T-helper 1 cell treated with Interleukin-12 subunit alpha and Interleukin-12 subunit beta and Interleukin-4 antibody, amounts not matched to agents 30 ng/mL and 1 ng/mL, for 36 hours (primary cell): ENCODE results near the gene DBH. TPM values are rescaled to one million over a fixed set of nuclear protein-coding genes. Genes with fewer than 3 reads are reported as not detected.

Experiments
- intact Hi-C: fragments of 100-400 bp; cut with micrococcal nuclease; formaldehyde crosslinking; loops from one replicate; pipeline ENCODE4 v1.15.1; 2024
- total RNA-seq: library from RNA; stranded (reverse); gene quantifications from 2 replicates; pipeline ENCODE4 v1.2.3, GENCODE V29; 2022

DBH gene
- total RNA-seq, 1 donor from 2014 or later: 0.05 TPM

DNA sequence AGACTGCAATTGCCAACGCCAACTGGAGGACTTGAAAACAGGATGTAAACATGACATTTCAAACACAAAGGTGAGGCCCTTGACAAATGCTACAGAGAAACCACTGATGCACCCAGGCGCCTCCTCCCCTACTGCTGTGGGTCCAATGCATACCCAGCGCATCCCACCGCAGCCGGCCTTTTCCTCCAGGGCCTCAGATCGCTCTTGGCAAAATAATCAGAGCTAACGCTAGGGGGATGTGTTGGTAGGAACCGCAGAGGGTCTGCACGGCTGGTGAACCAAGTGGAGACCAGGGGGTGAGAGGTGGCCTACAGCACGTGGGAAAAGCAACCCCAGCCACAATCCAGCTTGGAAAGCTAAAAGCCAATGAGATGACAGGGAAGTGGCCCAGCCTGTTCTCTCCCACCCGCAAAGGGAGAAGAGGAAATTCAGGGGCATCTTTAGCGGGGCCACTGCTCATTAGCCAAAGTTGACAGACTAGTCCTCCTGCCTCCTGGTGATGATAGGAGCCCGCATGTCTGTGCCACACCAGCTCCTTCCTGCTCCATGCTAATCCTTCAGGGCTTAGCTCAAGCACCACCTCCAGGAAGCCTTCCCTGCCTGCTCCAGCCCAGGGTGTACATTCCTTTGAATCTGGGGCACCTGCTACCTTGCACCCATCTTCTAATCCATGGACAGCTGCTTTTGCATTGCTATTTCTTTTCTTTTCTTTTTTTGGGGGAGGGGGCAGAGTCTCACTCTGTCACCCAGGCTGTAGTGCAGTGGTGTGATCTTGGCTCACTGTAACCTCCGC lies 32.8 kb upstream of the DBH start:
- intact Hi-C loops: no loop called here

- intact Hi-C loops: no loop called here
These were observed 31.9 kb upstream of the DBH start for GRCh38 chr9:133604214-133604613.

- intact Hi-C loops: no loop called here
These were observed 31.3 kb upstream of the DBH start for GRCh38 chr9:133604856-133605255.

- intact Hi-C loops: no loop called here
These were observed 30.7 kb upstream of the DBH start for GRCh38 chr9:133605446-133605845.

DNA sequence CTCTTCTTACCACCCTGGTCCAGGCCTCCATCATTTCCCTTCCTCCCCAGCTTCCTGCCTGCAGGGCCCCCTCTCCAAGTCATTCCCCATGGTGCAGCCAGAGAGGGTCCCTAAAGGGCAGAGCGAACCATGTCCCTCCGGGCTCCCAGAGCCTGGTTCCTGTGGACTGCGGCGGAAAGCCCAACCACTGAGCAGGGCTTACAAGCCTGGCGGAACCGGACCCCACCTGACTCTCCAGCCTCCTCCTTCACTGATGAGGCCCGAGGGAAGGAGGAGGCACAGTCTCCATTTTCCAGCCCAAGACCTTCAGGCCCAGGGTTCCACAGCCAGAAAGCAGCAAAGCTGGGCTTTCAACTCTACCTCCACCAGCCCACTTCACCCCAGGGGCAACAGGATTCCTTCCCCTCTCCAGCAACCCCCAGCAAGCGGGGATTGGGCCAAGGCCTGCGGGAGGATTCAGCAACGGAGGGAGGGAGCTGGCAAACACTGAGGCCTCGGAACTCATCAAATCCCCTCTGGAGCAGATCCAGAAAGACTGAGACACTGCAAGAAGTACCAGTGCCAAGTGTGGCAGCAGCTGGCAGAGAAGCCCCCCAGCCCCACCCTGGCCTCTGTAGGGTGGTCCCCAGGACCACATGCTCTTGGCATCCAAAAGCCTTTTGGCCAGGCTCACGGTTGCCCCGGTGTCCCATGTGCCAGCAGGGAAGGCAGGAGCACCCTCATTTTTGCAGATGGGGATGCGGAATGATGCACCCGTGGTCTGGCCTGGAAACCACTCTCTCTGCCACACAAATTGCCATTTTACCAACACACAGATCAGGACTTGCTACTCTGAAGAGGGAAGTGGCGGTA lies 30.1 kb upstream of the DBH start:
- intact Hi-C loops: no loop called here

- intact Hi-C loops: no loop called here
These were observed 29.5 kb upstream of the DBH start for GRCh38 chr9:133606708-133607025.

- intact Hi-C loops: no loop called here
These were observed 28.8 kb upstream of the DBH start for GRCh38 chr9:133607381-133607780.

DNA sequence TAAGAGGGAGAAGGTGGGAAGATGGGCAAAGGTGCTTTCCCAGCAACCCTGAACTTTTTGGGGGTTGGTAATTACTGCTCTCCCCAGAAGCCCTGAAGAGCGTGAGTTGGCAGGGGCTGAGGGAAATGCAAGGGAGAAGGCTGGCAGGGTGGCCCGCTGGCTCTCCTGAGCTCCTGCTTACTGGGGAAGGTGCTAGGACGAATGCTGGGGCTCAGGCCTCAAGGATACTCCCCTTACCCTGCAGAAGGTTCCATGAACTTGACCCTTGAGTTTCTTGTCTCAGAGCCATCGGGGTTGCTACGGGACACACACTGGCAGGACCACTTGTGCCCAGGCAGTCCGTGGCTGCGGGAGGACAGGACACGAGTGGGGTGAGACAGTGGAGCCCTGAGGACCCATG lies 28.2 kb upstream of the DBH start:
- intact Hi-C loops: no loop called here

GRCh38 chr9:133608382-133608781 lies 27.8 kb upstream of the DBH start:
- intact Hi-C loops: no loop called here

- intact Hi-C loops: no loop called here
These were observed 27.3 kb upstream of the DBH start for GRCh38 chr9:133608889-133609288.

GRCh38 chr9:133609311-133610098 lies 26.7 kb upstream of the DBH start, which contains the start of gene FAM163B:
FAM163B (minus strand) TSS chr9:133609389; CDS start chr9:133580223, 29,166 bp downstream.
- intact Hi-C loops: no loop called here

DNA sequence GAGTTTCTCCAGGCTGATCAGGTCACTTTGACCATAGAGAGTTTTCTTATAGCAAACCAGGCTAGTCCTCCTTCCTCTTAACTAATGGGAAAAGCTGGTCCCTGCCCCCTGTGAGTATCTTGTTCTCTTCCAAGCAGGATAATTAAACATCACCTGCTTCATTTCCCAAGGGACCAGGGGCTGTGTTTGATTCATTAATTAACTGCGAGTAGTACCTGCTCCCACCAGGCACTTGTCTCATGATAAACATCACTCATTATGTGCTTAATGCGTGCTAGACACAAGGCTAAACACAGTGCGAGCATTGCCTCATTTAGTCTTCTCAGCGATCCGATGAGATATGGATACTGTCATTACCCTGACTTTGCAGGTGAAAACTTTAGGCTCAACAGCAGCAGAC lies 25.3 kb upstream of the DBH start:
- intact Hi-C loops: no loop called here

DNA sequence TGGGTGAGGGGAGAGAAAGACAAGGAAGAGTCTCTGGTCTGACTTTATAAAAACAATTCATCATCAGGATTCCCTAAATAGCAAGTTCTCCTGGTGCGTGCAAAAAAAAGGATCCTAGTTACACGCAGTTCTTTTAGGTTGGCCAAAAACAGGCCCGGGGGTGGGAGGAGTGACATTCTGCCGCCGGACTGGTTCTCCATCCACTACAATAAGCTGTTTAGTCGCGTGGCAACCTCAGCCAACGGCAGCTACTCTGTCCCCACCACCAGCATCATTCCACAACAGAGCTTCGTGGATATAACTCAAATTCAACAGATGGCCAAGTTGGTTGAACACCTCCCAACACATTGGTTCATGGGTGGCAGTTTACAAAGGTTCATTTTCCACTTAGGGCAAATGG lies 24.1 kb upstream of the DBH start:
- intact Hi-C loops: no loop called here

DNA sequence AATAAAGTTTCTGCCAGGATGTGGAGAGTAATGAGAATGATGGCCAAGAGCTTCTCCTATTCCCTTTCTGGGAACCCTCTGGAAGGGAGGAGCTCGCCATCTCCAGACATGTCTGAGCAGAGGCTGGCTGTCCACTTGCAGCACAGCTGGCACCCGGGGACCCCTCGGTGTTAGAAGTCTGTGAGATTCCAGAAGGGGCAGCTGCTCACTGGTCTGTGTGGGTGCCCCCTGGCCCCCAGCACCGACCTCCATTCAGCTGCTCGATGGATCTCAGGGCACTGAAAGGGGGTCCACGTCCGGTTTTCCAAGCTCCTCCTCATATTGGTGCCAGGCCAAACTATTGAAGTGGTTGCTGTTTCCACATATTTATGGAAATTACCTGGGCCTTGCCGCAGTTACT lies 23.3 kb upstream of the DBH start:
- intact Hi-C loops: no loop called here

DNA sequence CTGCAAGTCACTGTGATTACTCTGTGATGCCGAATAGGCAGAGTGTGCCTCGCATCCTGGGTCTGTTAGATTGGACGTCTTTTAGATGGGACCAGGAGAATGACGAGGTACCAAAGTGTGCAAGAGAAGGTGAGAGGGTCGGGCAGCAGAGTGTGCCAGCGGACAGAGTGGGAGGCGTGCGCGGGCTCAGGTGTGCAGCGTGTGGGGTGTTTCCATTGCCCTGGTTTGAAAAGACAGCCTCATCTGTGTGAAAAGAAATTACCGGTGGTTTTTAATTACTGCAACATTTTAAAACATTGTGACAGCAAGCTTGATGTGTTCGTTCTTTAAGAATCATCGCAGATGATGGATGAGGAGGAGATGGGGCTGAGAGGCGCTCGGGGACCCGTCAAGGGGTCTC lies 22.7 kb upstream of the DBH start:
- intact Hi-C loops: no loop called here

- intact Hi-C loops: no loop called here
These were observed 22.1 kb upstream of the DBH start for GRCh38 chr9:133614056-133614455.

DNA sequence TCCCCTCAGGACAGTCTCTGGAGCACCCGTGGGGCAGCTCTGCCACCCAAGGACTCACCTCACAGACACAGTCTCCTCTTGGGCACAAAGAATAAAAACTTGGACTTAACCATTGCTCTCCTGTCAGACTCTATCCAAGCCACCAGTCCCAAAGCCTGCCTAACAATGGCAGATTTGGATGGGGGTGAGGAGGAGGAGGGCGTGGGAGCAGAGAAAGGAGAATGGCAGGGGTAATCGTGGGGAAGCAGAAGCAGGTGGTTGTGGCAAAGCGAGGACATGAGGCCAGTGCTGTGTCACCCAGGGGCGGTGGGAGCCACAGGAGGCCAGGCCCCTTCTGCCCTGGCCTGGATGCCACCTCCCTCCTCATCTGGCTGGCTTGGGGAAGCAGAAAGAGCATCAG lies 21.5 kb upstream of the DBH start:
- intact Hi-C loops: no loop called here

DNA sequence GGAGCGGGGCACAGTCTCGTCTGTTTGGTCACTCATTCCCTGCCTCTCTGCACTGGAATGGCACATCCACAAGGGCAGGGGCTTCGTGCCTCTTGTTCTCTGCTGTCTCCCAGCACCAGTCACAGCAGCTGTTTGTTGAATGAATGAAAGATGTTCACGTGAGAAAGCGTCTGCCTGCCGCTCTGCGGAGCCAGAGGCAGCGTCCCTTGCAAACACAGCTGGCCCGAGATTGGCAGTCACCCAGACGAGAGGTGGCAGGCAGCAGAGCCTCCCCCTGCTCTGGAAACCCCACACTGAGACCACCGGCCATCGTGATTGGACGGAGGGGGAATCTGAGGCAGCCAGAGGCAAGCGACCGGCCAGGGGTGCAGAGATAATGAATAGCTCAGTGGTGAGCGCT lies 21.0 kb upstream of the DBH start:
- intact Hi-C loops: no loop called here

DNA sequence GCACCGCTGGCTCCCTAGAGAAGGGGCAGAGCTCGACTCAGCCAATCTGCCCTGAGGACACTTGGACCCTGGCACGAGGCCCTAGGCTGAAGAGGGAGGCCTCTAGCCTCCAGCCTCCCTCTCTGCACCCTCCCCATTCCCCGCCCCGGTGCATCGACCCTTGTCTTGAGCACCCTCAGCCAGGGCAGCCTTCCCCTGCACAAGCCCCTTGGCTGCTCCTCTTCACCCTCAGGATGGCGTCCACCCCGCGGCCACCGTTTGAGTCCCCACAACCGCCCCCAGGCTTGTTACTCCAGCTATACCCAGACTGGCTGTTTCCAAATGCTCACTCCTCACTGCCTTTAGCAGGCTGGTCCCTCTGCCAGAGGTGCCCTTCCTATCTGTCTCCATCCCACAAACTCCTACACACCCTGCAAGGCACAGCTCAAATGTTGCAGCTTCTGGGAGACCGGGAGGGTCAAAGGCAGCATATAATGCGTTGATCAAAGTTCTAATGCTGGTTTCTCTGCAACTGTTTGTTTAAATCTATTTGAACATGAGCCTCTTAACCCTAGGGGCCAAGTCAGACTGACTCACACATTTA lies 20.5 kb upstream of the DBH start:
- intact Hi-C loops: no loop called here

DNA sequence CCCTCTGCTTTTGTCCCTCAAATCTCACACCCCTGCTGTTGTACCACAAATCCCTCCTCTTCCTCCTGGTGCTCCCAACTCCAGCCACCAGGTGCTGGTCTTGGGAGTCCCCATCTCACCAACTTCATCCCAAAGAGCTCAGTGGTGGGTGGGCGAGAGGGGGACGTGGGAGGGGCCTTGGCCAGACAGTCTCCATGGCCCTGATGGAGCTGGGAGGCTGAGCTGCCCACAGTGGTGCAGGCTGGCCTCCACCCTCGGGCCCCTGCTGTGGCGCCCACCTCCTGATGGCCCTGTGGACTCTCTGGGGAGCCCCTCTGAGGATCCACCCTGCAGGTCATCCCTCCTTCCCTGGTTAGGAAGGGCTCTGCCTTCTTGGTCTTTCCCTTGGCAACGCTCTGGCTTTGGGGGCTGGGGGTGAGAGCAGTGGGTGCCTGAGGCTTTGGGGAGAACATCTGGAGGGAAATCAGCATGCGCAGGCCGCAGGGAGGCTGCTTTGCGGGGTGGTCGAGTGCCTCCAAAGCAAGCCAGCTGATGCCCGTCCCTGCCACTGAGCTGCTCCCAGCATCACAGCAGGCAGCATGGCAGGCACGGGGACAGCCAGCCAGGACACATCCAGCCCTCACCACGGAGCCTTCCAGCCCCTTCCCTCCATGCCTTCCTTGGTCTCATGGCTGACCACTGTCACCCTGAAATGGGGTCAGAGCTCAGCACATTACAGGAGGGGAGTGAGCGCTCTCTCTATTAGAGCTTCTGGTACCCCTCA lies 19.3 kb upstream of the DBH start:
- intact Hi-C loops: no loop called here

DNA sequence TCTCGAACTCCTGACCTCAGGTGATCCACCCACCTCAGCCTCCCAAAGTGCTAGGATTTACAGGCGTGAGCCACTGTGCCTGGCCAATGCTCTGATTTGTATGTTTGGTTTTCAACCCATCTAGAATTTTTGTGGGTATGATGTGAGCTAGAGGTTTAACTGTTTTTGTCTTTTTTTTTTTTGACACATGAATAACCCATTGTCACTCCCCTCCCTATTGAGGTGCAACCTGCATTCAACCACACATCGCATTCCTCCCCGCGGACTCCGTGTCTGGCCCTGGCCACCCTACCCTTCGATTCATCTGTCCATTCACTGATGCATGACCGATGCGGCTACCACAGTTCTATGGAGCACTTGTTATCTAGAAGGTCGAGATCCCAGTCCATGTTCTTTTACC lies 17.4 kb upstream of the DBH start:
- intact Hi-C loops: no loop called here
